ENCODE results near the gene CALML5. TPM values are rescaled to one million over a fixed set of nuclear protein-coding genes. Genes with fewer than 3 reads are reported as not detected.
A peak's percentile ranks its signal among the peaks of the same experiment; 100 is the strongest.

Gene CALML5
- total and polyA plus RNA-seq, 4 donors, result not detected

DNA sequence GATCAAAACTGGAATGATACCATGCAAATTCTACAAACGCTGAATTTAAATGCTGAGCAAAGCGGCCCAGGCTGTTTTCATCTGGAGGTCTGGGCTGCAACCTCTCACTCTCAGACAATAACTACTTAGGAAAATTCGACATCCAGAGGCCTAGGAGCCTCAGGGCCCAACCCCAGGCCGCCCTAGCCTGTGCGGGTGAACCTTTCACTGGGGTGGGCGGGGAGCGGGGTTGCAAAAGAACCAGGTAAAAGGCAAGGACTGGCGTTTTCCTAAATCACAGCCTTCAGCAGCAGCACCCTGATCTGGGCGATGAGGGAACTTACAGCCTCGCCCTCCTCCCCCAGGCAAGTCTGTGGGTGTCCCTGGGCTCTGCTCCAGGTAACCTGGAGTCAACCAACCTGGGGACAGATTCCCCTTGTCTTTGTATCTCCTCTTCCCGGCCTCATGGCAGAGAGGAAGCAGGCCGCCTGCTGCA, 33.4 kb downstream of the CALML5 start:
- Histone ChIP-seq H3K36me3 (ENCODE audit: control insufficient read depth in 4 of 4, insufficient read depth in 4 of 4, low read length in 4 of 4) (no peaks in the 10 kb centered on the region), H3K4me1 (ENCODE audit: control insufficient read depth in 5 of 5, insufficient read depth in 5 of 5, low read length in 5 of 5) (peaks cover 0 to 21% (median 0%) of the 10 kb centered on the region in 5 donors), H3K27me3 (ENCODE audit: control insufficient read depth in 3 of 3, insufficient read depth in 3 of 3, low read length in 2 of 3) (no peaks in the 10 kb centered on the region), H3K9me3 (ENCODE audit: control insufficient read depth in 4 of 4, insufficient read depth in 3 of 4, low read length in 3 of 4) (peaks cover 0 to 3% (median 1%) of the 10 kb centered on the region in 4 donors), H3K27ac (ENCODE audit: low read depth in 1 of 2, low read length in 1 of 2) (peak overlapping the region in 1 of 2 donors; percentile 76), H3K4me3 (no peak overlapping the region), H3K9ac (ENCODE audit: insufficient read depth in 1 of 2, low read length in 2 of 2) (peak overlapping the region in 1 of 2 donors; percentile 63)
- 74 to 87% methylated on average over 12 of the region's 12 CpGs for WGBS, 2 donors
- DNase-seq, result no peak
- ATAC-seq (ENCODE audit: insufficient read depth, low FRiP score), result no peak
- TF ChIP-seq, protein P1, sequence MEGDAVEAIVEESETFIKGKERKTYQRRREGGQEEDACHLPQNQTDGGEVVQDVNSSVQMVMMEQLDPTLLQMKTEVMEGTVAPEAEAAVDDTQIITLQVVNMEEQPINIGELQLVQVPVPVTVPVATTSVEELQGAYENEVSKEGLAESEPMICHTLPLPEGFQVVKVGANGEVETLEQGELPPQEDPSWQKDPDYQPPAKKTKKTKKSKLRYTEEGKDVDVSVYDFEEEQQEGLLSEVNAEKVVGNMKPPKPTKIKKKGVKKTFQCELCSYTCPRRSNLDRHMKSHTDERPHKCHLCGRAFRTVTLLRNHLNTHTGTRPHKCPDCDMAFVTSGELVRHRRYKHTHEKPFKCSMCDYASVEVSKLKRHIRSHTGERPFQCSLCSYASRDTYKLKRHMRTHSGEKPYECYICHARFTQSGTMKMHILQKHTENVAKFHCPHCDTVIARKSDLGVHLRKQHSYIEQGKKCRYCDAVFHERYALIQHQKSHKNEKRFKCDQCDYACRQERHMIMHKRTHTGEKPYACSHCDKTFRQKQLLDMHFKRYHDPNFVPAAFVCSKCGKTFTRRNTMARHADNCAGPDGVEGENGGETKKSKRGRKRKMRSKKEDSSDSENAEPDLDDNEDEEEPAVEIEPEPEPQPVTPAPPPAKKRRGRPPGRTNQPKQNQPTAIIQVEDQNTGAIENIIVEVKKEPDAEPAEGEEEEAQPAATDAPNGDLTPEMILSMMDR (IDR thresholded peaks at IDR 0.05; ENCODE audit: control extremely low read depth, extremely low read depth), result no peak

DNA sequence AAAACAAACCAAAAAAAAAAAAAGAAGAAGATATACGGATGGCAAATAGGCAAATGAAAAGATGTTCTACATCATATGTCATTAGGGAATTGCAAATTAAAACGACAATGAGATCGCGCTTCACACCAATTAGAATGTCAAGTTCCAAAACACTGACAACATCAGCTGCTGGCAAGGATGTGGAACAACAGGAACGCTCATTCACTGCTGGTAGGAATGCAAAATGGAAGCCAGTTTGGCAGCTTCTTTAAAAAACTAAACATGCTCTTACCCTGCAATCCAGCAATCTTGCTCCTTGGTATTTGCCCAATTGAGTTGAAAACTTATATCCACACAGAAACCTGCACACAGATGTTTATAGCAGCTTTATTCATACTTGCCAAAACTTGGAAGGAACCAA, 34.8 kb downstream of the CALML5 start:
- no peak overlapping the region for H3K4me3 ChIP-seq
- no peaks in the 10 kb centered on the region for H3K27me3 ChIP-seq (ENCODE audit: control insufficient read depth in 3 of 3, insufficient read depth in 3 of 3, low read length in 2 of 3)
- no peak overlapping the region for H3K27ac ChIP-seq (ENCODE audit: low read depth in 1 of 2, low read length in 1 of 2)
- no peaks in the 10 kb centered on the region for H3K36me3 ChIP-seq (ENCODE audit: control insufficient read depth in 4 of 4, insufficient read depth in 4 of 4, low read length in 4 of 4)
- TF ChIP-seq, protein P1 (IDR thresholded peaks at IDR 0.05; ENCODE audit: control extremely low read depth, extremely low read depth), result no peak
- DNase-seq, result peak in 1 of 3 donors; percentile 40
- 58 to 71% methylated on average over 5 of the region's 5 CpGs for WGBS, 2 donors
- no peak overlapping the region for H3K9ac ChIP-seq (ENCODE audit: insufficient read depth in 1 of 2, low read length in 2 of 2)
- ATAC-seq (ENCODE audit: insufficient read depth, low FRiP score), result no peak
- peaks cover 0 to 21% (median 0%) of the 10 kb centered on the region in 5 donors for H3K4me1 ChIP-seq (ENCODE audit: control insufficient read depth in 5 of 5, insufficient read depth in 5 of 5, low read length in 5 of 5)
- H3K9me3 ChIP-seq (ENCODE audit: control insufficient read depth in 4 of 4, insufficient read depth in 3 of 4, low read length in 3 of 4), result peaks cover 0 to 3% (median 1%) of the 10 kb centered on the region in 4 donors

DNA sequence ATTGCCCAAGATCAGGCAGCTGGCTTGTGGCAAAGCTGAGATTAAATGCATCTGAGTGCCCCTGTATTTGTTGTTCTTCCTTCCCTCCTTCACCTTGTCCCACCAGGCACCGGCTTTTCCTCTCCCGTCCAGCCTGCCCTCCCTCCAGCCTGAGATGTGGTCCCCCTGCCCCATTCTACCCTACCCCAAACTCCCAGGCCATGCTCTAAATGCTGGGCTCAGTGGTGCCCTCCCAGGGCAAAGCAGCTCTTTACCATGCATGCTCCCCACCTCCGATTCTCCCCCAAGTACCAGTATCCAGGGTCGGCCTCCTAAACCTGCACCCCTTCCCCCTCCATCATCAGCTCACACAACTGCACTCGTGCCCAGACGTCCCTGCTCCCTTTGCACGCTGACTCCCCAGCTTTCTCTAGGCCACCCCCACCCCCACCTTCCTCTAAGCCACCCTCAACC, 36.5 kb downstream of the CALML5 start:
- no peak for DNase-seq
- H3K36me3 ChIP-seq (ENCODE audit: control insufficient read depth in 4 of 4, insufficient read depth in 4 of 4, low read length in 4 of 4), result peaks cover 0 to 2% (median 0%) of the 10 kb centered on the region in 4 donors
- TF ChIP-seq, protein P1 (IDR thresholded peaks at IDR 0.05; ENCODE audit: control extremely low read depth, extremely low read depth), result no peak
- 79 to 91% methylated on average over 6 to 7 of the region's 7 CpGs for WGBS, 2 donors
- peaks cover 0 to under 1% (median 0%) of the 10 kb centered on the region in 4 donors for H3K9me3 ChIP-seq (ENCODE audit: control insufficient read depth in 4 of 4, insufficient read depth in 3 of 4, low read length in 3 of 4)
- peaks cover 0 to 21% (median 0%) of the 10 kb centered on the region in 5 donors for H3K4me1 ChIP-seq (ENCODE audit: control insufficient read depth in 5 of 5, insufficient read depth in 5 of 5, low read length in 5 of 5)
- no peak overlapping the region for H3K4me3 ChIP-seq
- H3K27ac ChIP-seq (ENCODE audit: low read depth in 1 of 2, low read length in 1 of 2), result no peak overlapping the region
- H3K27me3 ChIP-seq (ENCODE audit: control insufficient read depth in 3 of 3, insufficient read depth in 3 of 3, low read length in 2 of 3), result no peaks in the 10 kb centered on the region
- no peak for ATAC-seq (ENCODE audit: insufficient read depth, low FRiP score)
- no peak overlapping the region for H3K9ac ChIP-seq (ENCODE audit: insufficient read depth in 1 of 2, low read length in 2 of 2)
